Amygdala (tissue), 56 donors: ENCODE results near the gene WFDC10A.
A peak's percentile ranks its signal among the peaks of the same experiment; 100 is the strongest.
"Not testable (repeated sequence)": the region's sequence is repeated elsewhere in the genome, so short reads cannot be mapped to it uniquely, and the experiment has no call there.

Source experiments
- DNase-seq, 56 donors: peaks; one replicate each; lab custom pipeline; 2025; lab: John Stamatoyannopoulos, UW

Gene WFDC10A

DNA sequence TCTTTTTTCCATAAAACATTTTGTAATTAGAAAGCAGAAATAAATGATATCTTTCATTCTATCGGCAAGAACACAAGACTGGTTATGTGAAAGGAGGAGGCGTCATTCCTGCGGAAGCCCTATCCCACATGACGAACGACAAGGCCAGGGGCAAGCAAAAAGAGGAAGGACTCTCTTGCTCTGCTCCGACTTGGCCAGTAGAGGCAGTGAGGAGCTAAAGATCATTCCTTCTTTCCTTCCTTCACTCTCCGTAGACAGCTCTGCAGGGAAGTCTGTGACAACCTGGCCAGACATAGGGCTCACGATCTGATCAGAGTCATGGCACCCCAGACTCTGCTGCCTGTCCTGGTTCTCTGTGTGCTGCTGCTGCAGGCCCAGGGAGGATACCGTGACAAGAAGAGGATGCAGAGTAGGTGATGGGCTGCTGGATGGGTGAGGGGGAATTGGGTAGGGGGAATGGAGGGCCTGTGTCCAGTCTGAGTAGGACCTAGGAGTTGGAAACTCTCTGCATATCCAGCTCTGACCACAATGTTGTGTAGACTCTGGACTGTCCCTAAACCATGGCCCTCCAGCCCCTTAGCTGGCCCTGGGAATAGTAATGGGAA, at the start of gene WFDC10A:
Gene WFDC10A (plus strand): TSS at position 244 of the 605 bp plus-strand sequence. CDS start 75 bp downstream, at position 319.
- DNase-seq, result peak in 1 of 56 donors; percentile 37

DNA sequence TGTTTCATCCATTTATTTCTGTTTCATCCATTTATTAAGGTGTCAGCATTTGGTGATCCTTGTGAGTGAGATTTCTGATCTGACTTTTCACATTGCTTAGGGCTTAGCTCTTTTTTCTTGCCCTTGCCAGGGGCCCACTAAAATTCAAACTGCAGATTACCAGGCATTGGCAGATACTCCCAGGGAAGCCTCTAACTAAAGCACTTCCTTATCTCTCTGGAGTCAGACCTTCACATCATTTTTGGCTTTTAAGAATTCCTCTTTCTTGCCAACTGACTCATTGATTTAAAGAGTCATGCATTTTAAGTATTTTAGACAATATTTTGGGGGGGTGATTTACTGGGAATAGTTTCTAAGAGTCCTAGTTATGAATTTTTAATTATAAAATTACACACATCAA, 47.8 kb upstream of the WFDC10A start:
- no peak for DNase-seq

DNA sequence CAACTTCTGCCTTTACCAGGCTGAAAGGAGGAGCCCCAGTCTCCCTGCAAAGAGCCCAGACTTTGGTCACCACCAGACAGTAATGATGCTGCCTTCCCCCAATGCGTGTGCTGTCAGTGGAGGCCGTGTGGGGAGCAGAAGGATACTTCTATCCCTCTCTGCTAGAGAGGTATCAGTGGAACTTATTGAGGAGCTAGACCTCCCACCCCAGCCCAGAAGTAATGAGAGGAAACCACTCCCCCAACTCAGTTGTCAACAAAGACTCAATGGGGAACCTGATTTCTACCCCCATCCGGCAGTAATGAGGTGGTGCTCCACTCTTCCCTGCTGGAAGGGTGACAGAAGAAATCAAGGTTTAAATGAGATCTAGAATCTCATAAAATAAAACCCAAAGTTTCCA, 46.0 kb upstream of the WFDC10A start:
- DNase-seq, result no peak

DNA sequence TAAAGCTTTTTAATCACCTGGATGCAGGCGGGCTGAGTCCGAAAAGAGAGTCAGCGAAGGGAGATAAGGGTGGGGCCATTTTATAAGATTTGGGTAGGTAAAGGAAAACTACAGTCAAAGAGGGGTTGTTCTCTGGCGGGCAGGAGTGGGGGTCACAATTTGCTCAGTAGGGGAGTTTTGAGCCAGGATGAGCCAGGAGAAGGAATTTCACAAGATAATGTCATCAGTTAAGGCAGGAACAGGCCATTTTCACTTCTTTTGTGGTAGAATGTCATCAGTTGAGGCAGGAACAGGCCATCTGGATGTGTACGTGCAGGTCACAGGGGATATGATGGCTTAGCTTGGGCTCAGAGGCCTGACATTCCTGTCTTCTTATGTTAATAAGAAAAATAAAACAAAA, 45.2 kb upstream of the WFDC10A start:
- not testable (repeated sequence) for DNase-seq

DNA sequence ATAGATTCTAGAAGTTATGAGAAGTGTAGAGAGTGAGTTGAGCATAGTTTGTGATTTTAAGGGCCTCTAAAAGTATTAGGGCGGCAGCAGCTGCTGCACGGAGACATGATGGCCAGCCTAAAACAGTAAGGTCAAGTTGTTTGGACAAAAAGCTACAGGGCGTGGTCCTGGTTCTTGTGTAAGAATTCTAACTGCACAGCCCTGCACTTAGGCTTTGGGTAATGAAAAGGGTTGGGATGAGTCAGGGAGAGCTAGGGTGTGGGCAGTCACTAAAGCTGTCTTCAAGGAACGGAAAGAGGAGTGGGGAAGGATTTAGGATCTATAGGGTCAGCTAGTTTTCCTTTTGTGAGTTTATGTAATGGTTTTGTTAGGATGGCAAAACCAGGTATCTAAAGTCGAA, 43.6 kb upstream of the WFDC10A start:
- not testable (repeated sequence) for DNase-seq

DNA sequence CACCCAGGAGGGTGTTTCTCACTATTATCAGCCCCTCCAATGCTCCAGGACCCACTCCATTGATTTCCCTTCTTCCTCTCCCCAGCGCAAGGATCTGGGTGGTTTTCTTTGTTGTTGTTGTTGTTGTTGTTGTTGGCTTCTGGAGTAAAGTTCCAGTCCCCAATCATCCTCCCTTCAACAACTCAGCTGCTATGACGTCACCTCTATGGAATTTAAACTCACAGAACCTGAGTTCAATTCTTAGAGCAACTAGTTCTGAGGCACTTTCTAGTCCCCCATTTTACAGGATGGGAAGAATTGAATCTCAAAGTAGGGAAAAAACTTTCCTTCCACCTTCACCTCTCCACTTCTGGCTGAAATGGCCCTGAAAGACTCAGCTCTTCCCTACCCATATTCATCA, 40.7 kb upstream of the WFDC10A start:
- no peak for DNase-seq

DNA sequence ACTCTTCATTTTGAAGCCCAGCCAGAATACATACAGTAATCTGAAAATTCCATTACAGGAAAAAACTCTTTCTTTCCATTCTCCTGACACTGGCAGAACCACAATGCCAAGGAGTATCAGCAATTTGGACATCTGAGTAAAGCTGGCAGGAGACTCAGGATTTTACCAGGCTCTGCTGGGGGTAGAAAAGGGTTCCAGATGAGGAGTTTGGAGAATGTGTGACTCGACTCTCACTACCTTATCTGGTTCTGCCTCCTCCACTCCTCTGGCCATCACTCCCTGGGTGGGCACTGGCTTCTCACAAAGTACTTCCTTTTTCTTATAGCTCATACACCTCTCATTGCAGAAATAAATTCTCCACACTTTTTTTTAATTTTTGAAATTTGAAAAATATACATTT, 39.8 kb upstream of the WFDC10A start:
- DNase-seq, result no peak

DNA sequence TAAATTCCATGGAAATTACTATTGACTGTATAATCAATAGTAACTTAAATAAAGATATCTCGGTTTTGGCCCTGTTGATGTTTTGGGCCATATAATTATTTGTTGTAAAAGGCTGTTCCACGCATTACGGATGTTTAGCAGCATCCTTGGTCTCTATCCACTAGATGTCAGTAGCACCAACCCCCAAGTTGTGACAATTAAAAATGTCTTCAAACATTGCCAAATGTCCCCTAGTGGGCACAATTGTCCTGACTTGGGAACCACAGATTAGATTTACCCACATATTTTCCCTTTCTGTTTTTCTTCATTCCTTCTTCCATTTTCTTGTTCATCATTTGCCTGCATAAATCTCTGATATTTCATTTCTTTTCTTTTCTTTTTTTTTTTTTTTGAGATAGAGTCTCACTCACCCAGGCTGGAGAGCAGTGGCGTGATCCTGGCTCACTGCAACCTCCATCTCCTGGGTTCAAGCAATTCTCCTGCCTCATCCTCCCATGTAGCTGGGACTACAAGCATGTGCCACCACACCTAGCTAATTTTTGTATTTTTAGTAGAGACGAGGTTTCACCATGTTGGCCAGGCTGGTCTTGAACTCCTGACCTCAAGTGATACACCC, 36.9 kb upstream of the WFDC10A start:
- DNase-seq, result peak in 2 of 56 donors; percentile 6 to 9

DNA sequence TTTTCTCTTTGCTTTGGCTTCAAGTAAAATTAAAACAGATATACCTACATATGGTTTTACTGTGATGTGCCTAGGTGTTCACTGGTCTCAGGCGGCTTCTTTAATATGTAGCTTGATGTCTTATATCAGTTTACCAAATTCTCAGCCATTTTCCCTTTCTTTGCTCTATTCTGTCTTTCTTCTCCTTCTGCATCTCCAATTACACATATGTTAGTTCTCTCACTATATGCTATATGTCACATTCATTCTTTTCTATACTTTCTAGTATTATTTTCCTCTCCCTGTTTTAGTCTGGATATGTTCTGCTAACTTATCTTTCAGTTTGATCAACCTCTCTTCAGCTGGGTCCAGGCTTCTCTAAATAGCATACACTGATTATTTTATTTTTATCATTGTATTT, 36.0 kb upstream of the WFDC10A start:
- DNase-seq, result no peak

DNA sequence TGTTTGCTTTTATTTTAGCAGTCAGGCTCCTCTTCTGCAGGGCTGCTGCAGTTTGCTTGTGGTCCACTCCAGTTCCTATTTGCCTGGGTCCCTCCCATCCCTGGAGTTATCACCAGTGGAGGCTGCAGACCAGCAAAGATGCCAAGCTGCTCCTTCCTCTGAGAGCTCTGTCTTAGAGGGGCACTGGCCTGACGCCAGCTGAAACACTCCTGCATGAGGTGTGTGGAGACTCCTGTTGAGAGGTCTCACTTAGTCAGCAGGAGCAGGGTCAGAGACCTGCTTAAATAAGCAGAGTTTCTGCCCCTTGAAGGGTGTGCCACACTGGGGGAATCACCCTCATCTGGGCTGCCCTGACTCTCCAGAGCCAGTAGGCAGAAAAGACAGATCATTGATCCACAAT, 34.3 kb upstream of the WFDC10A start:
- no peak for DNase-seq

DNA sequence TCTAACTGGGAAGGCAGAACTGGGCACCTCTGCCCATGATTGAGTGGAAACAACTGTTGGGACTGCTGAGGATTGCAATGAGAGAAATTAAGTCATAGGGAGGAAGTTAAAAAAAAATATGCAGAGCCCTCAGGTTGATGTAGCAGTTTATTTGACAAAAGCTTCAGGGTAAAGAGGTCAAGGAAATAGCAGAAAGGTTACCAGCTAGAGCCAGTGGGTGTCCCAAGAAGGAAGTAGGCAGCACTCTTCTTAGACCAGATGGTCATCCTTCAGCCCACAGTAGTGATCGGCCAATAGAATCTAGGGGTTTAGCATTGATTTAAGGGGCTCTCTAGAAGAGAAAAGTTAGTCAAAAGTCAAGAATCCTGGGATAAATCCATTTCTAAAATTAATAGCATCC, 21.7 kb upstream of the WFDC10A start:
- no peak for DNase-seq

DNA sequence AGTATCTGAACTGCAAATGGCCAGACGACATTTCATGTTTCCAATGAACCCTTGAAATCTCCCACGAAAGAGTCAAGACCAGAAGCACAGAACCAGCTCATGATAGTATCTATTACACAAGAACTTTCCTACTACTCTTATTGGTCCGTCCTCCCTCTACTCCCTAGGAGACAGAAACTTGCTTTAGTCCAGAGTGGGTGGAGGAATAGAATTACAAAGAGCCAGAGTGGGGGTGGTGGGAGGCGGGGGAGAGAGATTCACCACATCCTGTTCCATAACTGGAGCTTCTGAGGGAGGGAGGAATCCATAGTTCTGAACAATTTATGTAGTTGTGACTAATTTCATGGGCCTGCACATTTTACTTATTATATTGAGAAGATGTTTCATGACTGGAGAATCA, 18.5 kb upstream of the WFDC10A start:
- DNase-seq, result no peak

DNA sequence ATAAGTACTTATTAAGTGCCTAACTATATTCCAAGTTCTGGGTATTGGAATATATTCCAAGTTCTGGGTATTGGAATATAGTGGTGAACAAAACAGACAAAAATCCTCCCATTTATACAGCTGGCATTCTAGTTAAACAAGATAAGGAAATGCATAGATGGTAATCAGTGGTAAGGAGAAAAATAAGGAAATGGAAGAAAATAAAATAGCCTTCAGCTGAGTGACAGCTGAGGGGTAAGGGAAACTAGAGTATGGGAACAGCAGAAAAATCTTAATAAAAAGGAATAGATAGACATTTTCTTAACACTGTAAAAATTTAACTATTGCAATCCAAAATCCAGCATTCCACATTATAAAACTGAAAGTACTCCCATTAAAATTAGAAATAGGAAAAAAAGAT, 17.2 kb upstream of the WFDC10A start:
- no peak for DNase-seq

DNA sequence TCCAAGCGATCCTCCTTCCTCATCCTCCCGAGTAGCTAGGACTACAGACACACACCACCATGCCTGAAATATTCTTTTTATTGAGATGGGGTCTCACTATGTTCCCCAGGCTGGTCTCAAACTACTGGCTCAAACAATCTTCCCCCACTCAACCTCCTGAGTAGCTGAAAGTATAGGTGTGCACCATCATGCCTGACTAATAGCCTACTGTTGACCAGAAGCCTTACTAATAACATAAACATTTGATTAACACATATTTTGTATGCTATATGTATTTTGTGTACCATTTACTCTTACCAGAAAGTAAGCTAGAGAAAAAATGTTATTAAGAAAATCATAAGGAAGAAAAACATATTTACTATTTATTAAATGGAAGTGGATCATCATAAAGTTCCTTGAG, 11.9 kb upstream of the WFDC10A start:
- DNase-seq, result no peak

DNA sequence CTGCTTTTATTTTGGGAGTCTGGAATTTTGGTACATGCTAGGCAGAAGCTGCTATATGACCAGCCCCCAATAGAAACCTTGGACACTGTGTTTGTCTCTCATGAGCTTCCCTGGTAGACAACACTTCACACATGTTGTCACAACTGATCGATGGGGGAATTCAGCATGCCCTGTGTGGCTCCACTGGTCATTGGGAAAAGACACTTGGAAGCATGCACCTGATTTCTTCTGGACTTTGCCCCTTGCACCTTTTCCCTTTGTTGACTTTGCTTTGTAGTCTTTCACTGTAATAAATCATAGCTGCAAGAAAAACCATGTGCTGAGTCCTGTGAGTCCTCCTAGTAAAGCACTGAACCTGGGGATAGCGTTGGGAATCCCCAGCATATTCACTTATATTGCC, 7.9 kb upstream of the WFDC10A start:
- no peak for DNase-seq

DNA sequence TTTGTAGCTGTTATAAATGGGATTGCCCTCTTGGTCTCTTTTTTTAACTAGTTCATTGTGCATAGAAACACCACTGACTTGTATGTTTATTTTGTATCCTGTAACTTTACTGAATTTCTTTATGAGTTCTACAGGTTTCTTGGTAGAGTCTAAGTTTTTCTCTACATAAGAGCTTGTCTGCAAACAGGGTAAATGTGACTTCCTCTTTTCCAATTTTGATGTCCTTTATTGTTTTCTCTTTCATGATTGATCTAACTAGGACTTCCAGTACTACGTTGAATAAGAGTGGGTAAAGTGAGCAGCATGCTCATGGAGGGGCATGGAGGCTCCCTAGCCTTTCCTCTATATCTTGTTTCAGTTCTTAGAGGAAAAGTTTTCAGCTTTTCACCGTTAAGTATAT, 3.0 kb upstream of the WFDC10A start:
- no peak for DNase-seq

DNA sequence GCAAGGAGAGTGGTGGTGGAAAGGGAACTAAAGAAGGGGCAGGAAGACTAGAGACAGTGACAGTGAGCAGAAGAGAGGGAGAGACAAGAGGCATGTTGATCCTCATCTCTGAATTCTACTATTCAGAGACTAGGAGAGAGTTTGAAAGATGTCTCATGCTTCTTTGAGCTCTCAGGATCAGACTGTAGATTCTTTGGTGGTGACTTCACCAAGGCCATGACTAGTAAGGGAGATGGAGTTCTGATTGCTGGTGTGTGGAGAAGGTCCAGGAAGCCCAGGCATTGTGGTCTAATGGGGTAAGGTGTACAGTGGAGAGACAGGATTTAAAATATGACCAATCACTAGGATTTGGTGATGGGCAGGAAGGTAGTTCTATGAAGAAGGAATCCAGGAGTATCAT, 832 bp downstream of the WFDC10A start:
- DNase-seq, result no peak

DNA sequence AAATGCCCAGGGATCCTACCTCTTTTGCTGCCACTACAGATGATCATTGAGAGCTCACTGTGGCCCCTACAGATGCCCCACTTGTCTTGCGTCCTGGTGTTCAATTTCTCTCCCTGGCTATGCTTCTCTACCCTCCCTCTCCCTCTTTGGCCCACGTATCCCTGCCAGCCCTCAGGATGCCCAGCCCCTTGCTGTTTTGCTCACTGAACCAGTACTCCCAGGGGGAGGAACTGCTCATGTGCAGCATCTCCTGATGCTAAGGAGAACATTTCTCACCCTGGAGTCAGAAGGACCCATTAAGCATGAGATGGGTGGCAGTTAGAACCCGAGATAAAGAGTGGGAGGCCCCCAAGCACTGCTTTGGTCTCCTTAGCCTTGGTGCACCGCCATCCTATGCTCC, 1.6 kb downstream of the WFDC10A start, which contains the start of gene WFDC9:
Gene WFDC9 (minus strand): TSS at position 101 of the 400 bp plus-strand sequence. CDS start 21,103 bp downstream, outside the sequence.
- DNase-seq, result no peak

DNA sequence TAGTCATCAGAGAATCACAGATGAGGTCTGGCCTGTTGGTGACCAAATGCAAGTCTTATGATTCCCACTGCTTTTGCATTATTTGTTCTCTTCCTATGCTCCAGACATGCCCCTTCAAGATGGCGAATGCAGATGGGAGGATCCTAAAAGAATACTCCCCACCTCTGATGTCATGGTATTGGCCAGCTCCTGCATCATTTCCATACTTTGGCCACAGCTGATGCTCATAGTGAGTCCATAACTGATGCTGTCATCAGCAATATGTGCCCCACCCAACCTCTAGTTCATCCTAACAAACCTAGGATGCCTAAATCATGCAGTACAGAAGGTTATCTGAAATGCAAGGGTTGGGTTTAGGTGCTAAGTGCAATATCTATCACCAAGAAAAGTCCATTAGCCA, 7.0 kb downstream of the WFDC10A start:
- no peak for DNase-seq

DNA sequence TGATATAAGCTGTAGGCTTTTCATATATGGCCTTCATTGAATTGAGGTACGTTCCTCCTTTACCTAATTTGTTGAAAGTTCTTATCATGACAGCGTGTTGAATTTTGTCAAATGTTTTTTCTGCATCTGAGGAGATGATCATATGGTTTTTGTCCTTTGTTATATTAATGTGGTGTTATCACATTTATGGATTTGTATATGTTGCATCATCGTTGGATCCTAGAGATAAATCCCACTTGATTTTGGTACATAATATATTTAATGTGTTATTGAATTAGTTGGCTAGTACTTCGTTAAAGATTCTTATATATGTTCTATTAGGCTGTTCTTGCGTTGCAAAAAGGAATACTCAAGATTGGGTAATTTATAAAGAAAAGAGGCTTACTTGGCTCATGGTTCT, 10.1 kb downstream of the WFDC10A start:
- DNase-seq, result no peak

DNA sequence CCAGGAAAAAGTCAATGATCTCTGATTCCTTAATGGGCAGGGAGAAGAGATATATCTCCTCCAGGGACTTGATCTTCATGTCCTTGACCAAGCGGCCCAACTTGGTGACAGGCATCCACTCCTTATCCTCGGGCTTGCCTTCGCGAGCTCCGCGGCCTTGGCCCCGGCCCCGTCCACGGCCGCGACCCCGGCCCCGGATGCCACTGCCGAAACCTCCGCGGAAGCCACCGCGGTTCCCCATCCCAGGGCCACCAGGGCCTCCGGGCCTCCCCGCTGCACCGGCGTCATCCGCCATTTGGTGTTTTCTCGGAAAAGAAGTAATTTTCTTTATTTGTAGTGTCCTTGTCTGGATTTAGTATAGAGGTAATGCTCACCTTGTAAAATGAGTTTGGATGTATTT, 11.5 kb downstream of the WFDC10A start:
- DNase-seq, result not testable (repeated sequence)

DNA sequence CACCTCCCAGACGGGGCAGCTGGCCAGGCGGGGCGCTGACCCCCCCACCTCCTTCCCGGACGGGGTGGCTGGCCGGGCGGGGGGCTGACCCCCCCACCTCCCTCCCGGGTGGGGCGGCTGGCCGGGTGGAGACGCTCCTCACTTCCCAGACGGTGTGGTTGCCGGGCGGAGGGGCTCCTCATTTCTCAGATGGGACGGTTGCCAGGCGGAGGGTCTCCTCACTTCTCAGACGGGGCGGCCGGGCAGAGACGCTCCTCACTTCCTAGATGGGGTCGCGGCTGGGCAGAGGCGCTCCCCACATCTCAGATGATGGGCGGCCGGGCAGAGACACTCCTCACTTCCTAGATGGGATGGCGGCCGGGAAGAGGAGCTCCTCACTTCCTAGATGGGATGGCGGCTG, 16.3 kb downstream of the WFDC10A start:
- DNase-seq, result not testable (repeated sequence)

DNA sequence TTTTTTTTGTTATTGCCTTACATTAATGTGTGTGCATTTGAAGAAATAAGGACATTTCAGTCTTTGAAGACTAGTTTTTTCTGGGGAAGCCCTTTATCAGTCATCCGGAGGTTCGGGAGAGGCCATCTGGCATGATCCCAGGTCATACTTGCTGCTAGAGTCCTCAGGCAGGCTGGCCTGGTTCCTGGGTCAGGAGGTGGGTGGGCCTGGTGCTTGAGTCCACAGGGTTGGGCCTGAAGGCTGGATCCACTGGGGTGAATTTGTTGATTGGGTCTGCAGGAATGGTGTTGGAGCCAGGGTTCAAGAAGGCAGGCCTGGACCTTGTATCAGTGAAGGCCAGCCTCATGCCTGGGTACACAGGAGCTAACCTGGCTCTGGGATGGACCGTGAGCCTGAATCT, 17.3 kb downstream of the WFDC10A start:
- no peak for DNase-seq
